H1 (cell line): ENCODE results near the gene FAAP100. TPM values are rescaled to one million over a fixed set of nuclear protein-coding genes. Genes with fewer than 3 reads are reported as not detected.

Source experiments
- CTCF ChIA-PET: fragments of 300-600 bp; sonication (Branson Sonifier 250); formaldehyde crosslinking; loops from one replicate; lab custom pipeline; 2021; ENCODE audit not compliant: partially characterized antibody; lab: Charles Lee
- POLR2A ChIA-PET: fragments of 300-600 bp; sonication (Branson Sonifier 250); formaldehyde crosslinking; loops from one replicate; lab custom pipeline; 2021; ENCODE audit warnings: inconsistent platforms; ENCODE audit not compliant: partially characterized antibody; lab: Charles Lee
- DNase-seq, 2 experiments: peaks; one replicate each; pipeline versions ENCODE4 v3.0.0 to v3.0.0-alpha.2; 2010 to 2022; ENCODE audit warnings: low spot score in 2 of 2, low read depth in 1 of 2, mixed read lengths in 1 of 2
- FAIRE-seq: peaks from 2 replicates; lab custom pipeline; 2011; peaks lifted over from hg19 to GRCh38; lab: Jason Lieb, UNC
- H2AFZ ChIP-seq: 2 replicates; pipeline ENCODE4 v1.8.1; 2012; ENCODE audit warnings: low read length, inconsistent platforms
- H2AK5ac ChIP-seq: 2 replicates; pipeline ENCODE4 v1.6.1; 2013; ENCODE audit warnings: low read depth, low read length
- H2BK120ac ChIP-seq: replicated peaks from 2 replicates; pipeline ENCODE3; 2013; ENCODE audit warnings: low read depth, low read length, inconsistent platforms
- H2BK12ac ChIP-seq: 2 replicates; pipeline ENCODE4 v1.6.1; 2013; ENCODE audit warnings: low read depth, low read length
- H2BK15ac ChIP-seq: 2 replicates; pipeline ENCODE4 v1.6.1; 2013; ENCODE audit warnings: low read length
- H2BK20ac ChIP-seq: 2 replicates; pipeline ENCODE4 v1.6.1; 2013; ENCODE audit warnings: low read length
- H2BK5ac ChIP-seq: 2 replicates; pipeline ENCODE4 v1.6.1; 2013; ENCODE audit warnings: low read depth, low read length
- H3K14ac ChIP-seq: 2 replicates; pipeline ENCODE4 v1.6.1; 2013; ENCODE audit warnings: inconsistent platforms; ENCODE audit not compliant: insufficient read length
- H3K18ac ChIP-seq: 2 replicates; pipeline ENCODE4 v1.6.1; 2013; ENCODE audit warnings: low read length; ENCODE audit errors: extremely low read depth
- H3K23ac ChIP-seq: 2 replicates; pipeline ENCODE4 v1.6.1; 2013; ENCODE audit warnings: inconsistent platforms; ENCODE audit not compliant: insufficient read length
- H3K23me2 ChIP-seq: 2 replicates; pipeline ENCODE4 v1.6.1; 2013; ENCODE audit warnings: low read depth, low read length
- H3K27ac ChIP-seq: 2 replicates; pipeline ENCODE4 v1.6.1; 2011; ENCODE audit warnings: low read depth, low read length, inconsistent platforms
- H3K27me3 ChIP-seq, 4 experiments: replicated peaks in 1 of 4; 1 replicate in 1 of 4; 2 replicates in 3 of 4; pipeline versions ENCODE4 v1.6.1 to v1.8.1; 2011 to 2013; ENCODE audit warnings: low read length in 3 of 4, mild to moderate bottlenecking in 3 of 4, inconsistent platforms in 2 of 4, mixed read lengths in 2 of 4, moderate library complexity in 1 of 4; ENCODE audit not compliant: control insufficient read depth in 3 of 4, insufficient read depth in 3 of 4; ENCODE audit errors: extremely low read depth in 1 of 4
- H3K36me3 ChIP-seq, 4 experiments: 2 replicates each; pipeline versions ENCODE4 v1.6.1 to v1.8.1; 2011 to 2013; ENCODE audit warnings: mild to moderate bottlenecking in 4 of 4, low read length in 3 of 4, moderate library complexity in 2 of 4, control low read depth in 1 of 4, inconsistent platforms in 1 of 4; ENCODE audit not compliant: insufficient read depth in 4 of 4, control insufficient read depth in 2 of 4
- H3K4ac ChIP-seq: replicated peaks from 2 replicates; pipeline ENCODE3; 2013; ENCODE audit warnings: low read length, low read depth, mixed read lengths, inconsistent platforms; ENCODE audit not compliant: insufficient read length
- H3K4me1 ChIP-seq, 4 experiments: replicated peaks in 1 of 4; 1 replicate in 1 of 4; 2 replicates in 3 of 4; pipeline versions ENCODE4 v1.6.1 to v1.8.1; 2011 to 2013; ENCODE audit warnings: low read length in 3 of 4, inconsistent platforms in 2 of 4, mixed read lengths in 1 of 4; ENCODE audit not compliant: insufficient read depth in 4 of 4, control insufficient read depth in 3 of 4
- H3K4me2 ChIP-seq, 2 experiments: 2 replicates each; pipeline versions ENCODE4 v1.6.1 to v1.8.1; 2011 to 2013; ENCODE audit warnings: low read depth in 2 of 2, low read length in 2 of 2, control low read depth in 1 of 2, inconsistent platforms in 1 of 2, mild to moderate bottlenecking in 1 of 2; ENCODE audit not compliant: insufficient read depth in 1 of 2
- H3K4me3 ChIP-seq, 4 experiments: fragments of 200-600, 300-600 bp in 1 of 4; sonication (generic), shearing (Covaris generic), sonication (Bioruptor Twin) in 1 of 4; 2 replicates each; pipeline versions ENCODE4 v1.5.1 to v1.8.1; 2011 to 2016; ENCODE audit warnings: low read length in 4 of 4, low read depth in 3 of 4, control low read depth in 2 of 4, inconsistent platforms in 2 of 4, mild to moderate bottlenecking in 2 of 4, mixed read lengths in 1 of 4, moderate library complexity in 1 of 4; ENCODE audit not compliant: insufficient read depth in 2 of 4; ENCODE audit errors: extremely low read depth in 1 of 4
- H3K56ac ChIP-seq: replicated peaks from 2 replicates; pipeline ENCODE3; 2013; ENCODE audit warnings: low read depth, mild to moderate bottlenecking, mixed read lengths, low read length, inconsistent platforms; ENCODE audit not compliant: insufficient read length
- H3K79me1 ChIP-seq: 2 replicates; pipeline ENCODE4 v1.6.1; 2013; ENCODE audit warnings: low read depth, low read length, control low read depth
- H3K79me2 ChIP-seq, 2 experiments: 2 replicates each; pipeline versions ENCODE4 v1.6.1 to v1.8.1; 2012 to 2013; ENCODE audit warnings: low read length in 2 of 2, mild to moderate bottlenecking in 2 of 2, inconsistent platforms in 1 of 2; ENCODE audit not compliant: insufficient read depth in 2 of 2, control insufficient read depth in 1 of 2
- H3K9ac ChIP-seq, 4 experiments: replicated peaks in 1 of 4; 1 replicate in 1 of 4; 2 replicates in 3 of 4; pipeline versions ENCODE4 v1.6.1 to v1.8.1; 2011 to 2013; ENCODE audit warnings: low read depth in 3 of 4, low read length in 3 of 4, control low read depth in 2 of 4, mild to moderate bottlenecking in 2 of 4, moderate library complexity in 2 of 4, inconsistent platforms in 1 of 4; ENCODE audit errors: extremely low read depth in 1 of 4
- H3K9me3 ChIP-seq, 2 experiments: 2 replicates each; pipeline versions ENCODE4 v1.6.1 to v1.8.1; 2012 to 2013; ENCODE audit warnings: mild to moderate bottlenecking in 2 of 2, moderate library complexity in 2 of 2, control low read depth in 1 of 2, inconsistent platforms in 1 of 2, low read depth in 1 of 2, low read length in 1 of 2, mixed read lengths in 1 of 2; ENCODE audit not compliant: insufficient read depth in 2 of 2
- H4K20me1 ChIP-seq, 2 experiments: replicated peaks in 1 of 2; 2 replicates each; pipeline versions ENCODE3 to v1.8.1; 2011 to 2013; ENCODE audit warnings: inconsistent platforms in 2 of 2, low read length in 2 of 2, mild to moderate bottlenecking in 1 of 2; ENCODE audit not compliant: insufficient read depth in 2 of 2, control insufficient read depth in 1 of 2
- H4K5ac ChIP-seq: 2 replicates; pipeline ENCODE4 v1.6.1; 2013; ENCODE audit warnings: low read length, low read depth, mixed read lengths, inconsistent platforms; ENCODE audit not compliant: insufficient read length
- H4K8ac ChIP-seq: 2 replicates; pipeline ENCODE4 v1.8.0; 2013; ENCODE audit warnings: mild to moderate bottlenecking, moderate library complexity, low read length, inconsistent platforms; ENCODE audit not compliant: insufficient read depth; ENCODE audit errors: extremely low read depth
- H4K91ac ChIP-seq: replicated peaks from 2 replicates; pipeline ENCODE3; 2013; ENCODE audit warnings: low read length, mixed read lengths, inconsistent platforms; ENCODE audit not compliant: insufficient read length
- FOSL1 ChIP-seq: IDR thresholded peaks from 2 replicates; pipeline ENCODE4 v1.6.1; 2011; ENCODE audit warnings: mild to moderate bottlenecking, low read depth, low read length, moderate library complexity; ENCODE audit not compliant: insufficient read depth
- GTF2F1 ChIP-seq: IDR thresholded peaks from 2 replicates; pipeline ENCODE4 v1.6.1; 2012; ENCODE audit warnings: low read depth, low read length, improper control_type of control experiment, borderline replicate concordance
- JUND ChIP-seq: IDR thresholded peaks from 2 replicates; pipeline ENCODE4 v1.6.1; 2011; ENCODE audit warnings: mild to moderate bottlenecking, improper control_type of control experiment, low read length
- KDM5A ChIP-seq: fragments of 200-600 bp; IDR thresholded peaks from 2 replicates; pipeline ENCODE4 v1.7.1; 2012; ENCODE audit warnings: mild to moderate bottlenecking, low read length, inconsistent platforms, mixed read lengths
- NRF1 ChIP-seq: IDR thresholded peaks from 2 replicates; pipeline ENCODE4 v1.6.1; 2011; ENCODE audit warnings: mild to moderate bottlenecking, low read depth, low read length, improper control_type of control experiment
- POLR2AphosphoS5 ChIP-seq: IDR thresholded peaks from 2 replicates; pipeline ENCODE4 v1.6.1; 2011; ENCODE audit warnings: low read depth, low read length
- RBBP5 ChIP-seq: IDR thresholded peaks from 2 replicates; pipeline ENCODE4 v1.7.1; 2012; ENCODE audit warnings: low read depth, mild to moderate bottlenecking, inconsistent platforms, low read length, moderate library complexity, borderline replicate concordance
- RXRA ChIP-seq: IDR thresholded peaks from 2 replicates; pipeline ENCODE4 v1.6.1; 2011; ENCODE audit warnings: low read depth, mild to moderate bottlenecking, low read length, moderate library complexity; ENCODE audit not compliant: insufficient read depth
- SP1 ChIP-seq: IDR thresholded peaks from 2 replicates; pipeline ENCODE4 v1.6.1; 2011; ENCODE audit warnings: low read depth, low read length
- SP4 ChIP-seq: IDR thresholded peaks from 2 replicates; pipeline ENCODE4 v1.6.1; 2012; ENCODE audit warnings: low read length, inconsistent platforms
- SUZ12 ChIP-seq: fragments of 200-600 bp; sonication (generic); IDR thresholded peaks from 2 replicates; pipeline ENCODE4 v1.6.1; 2012; ENCODE audit warnings: mild to moderate bottlenecking, inconsistent platforms, low read length, moderate library complexity, mixed read lengths
- TEAD4 ChIP-seq: IDR thresholded peaks from 2 replicates; pipeline ENCODE4 v1.6.1; 2012; ENCODE audit warnings: low read depth, low read length, inconsistent platforms, mixed read lengths
- WGBS, 2 experiments: shearing (Covaris generic) in 1 of 2; methylation state at CpG; one replicate each; pipeline versions ENCODE4 v1.1.6 to v1.1.7; 2013 to 2015; ENCODE audit warnings: low lambda C conversion rate in 2 of 2, mixed read lengths in 2 of 2, inconsistent platforms in 1 of 2, low coverage in 1 of 2, missing lambda C conversion rate in 1 of 2; ENCODE audit not compliant: insufficient replicate concordance in 2 of 2, insufficient coverage in 1 of 2, insufficient read length in 1 of 2; ENCODE audit errors: extremely low coverage in 1 of 2, missing lambda C conversion rate in 1 of 2; 5-methylcytosine and 5-hydroxymethylcytosine counted together
- polyA plus RNA-seq, 7 experiments: library from polyadenylated mRNA; depleted of rRNA in 3 of 7; stranded (reverse) in 5 of 7; unstranded in 2 of 7; fragments of >200 nt in 5 of 7; fragments of 200-250 nt in 2 of 7; gene quantifications; 1 replicate in 5 of 7; 2 replicates in 1 of 7; 4 replicates in 1 of 7; pipeline versions ENCODE4 v1.2.1 to v1.2.3, GENCODE V29; 2011 to 2013; ENCODE audit warnings: missing spikeins in 2 of 7, mixed read lengths in 2 of 7
- total RNA-seq: library from RNA; stranded (reverse); fragmentation: NEBNext Ultra II Directional; extraction: Animal tissue kit (Norgen Biotek cat#: 25700); gene quantifications from 2 replicates; pipeline ENCODE4 v1.2.1, GENCODE V29; 2021

Gene FAAP100
- total and polyA plus RNA-seq, 2 of the 8 experiments (the other 6 are each of a cell fraction or from before 2014, with no cell fraction given): 23.2 to 41.8 TPM

- Histone ChIP-seq H3K4me2 (no peak overlapping the region), H4K8ac (no peak overlapping the region), H3K56ac (no peak overlapping the region), H3K27me3 (no peaks in the 10 kb centered on the region), H3K4ac (no peak overlapping the region), H3K18ac (no peak overlapping the region), H3K9me3 (no peaks in the 10 kb centered on the region), H3K27ac (no peak overlapping the region), H3K4me3 (no peak overlapping the region), H3K36me3 (peaks cover 4 to 31% (median 6%) of the 10 kb centered on the region in 4 experiments; a peak in 5 of 8 replicates), H2AK5ac (no peak overlapping the region), H3K79me1 (no peaks in the 10 kb centered on the region), H3K23me2 (peaks cover 5% of the 10 kb centered on the region; the same call in 1 of the 2 replicates), H4K5ac (no peak overlapping the region), H3K9ac (no peak overlapping the region), H3K23ac (no peak overlapping the region), H2AFZ (no peak overlapping the region), H2BK120ac (no peak overlapping the region), H4K20me1 (peaks cover 3 to 4% of the 10 kb centered on the region in 2 experiments), H2BK15ac (no peak overlapping the region), H3K4me1 (peaks cover 3 to 10% (median 8%) of the 10 kb centered on the region in 4 experiments), H3K14ac (no peak overlapping the region), H2BK5ac (no peak overlapping the region), H3K79me2 (no peaks in the 10 kb centered on the region), H4K91ac (no peak overlapping the region), H2BK12ac (no peak overlapping the region), H2BK20ac (no peak overlapping the region)
- no peak for DNase-seq
- WGBS, 2 experiments: 93% methylated on average over 12 of the region's 12 CpGs; no CpG with 5 or more reads in 1 of the 2 experiments
- POLR2A ChIA-PET: interaction anchor here (1.0 to 1.7 kb wide), 5 partner anchors 12 to 144 kb away, joined by 3 to 11 read pairs (median 3); partner anchors contain the start of genes ARL16 and HGS
- CTCF ChIA-PET: interaction anchor here (0.9 to 2.0 kb wide), 6 partner anchors 10 to 43 kb away, joined by 3 to 8 read pairs (median 3); no protein-coding TSS in a partner anchor
- FAIRE-seq: no peak
- TF ChIP-seq FOSL1 (no peak), JUND (no peak), SP4 (no peak), RBBP5 (no peak), GTF2F1 (no peak), POLR2AphosphoS5 (no peak; the same call in 1 of the 2 replicates), TEAD4 (no peak), SUZ12 (no peak), NRF1 (no peak), SP1 (no peak), KDM5A (no peak), RXRA (no peak)
These were observed 5.9 kb upstream of the FAAP100 start for GRCh38 chr17:81558115-81558468.
